ENCODE measurements around the gene C22orf42.
"Not testable (repeated sequence)": the region's sequence is repeated elsewhere in the genome, so short reads cannot be mapped to it uniquely, and the experiment has no call there.

Gene C22orf42

DNA sequence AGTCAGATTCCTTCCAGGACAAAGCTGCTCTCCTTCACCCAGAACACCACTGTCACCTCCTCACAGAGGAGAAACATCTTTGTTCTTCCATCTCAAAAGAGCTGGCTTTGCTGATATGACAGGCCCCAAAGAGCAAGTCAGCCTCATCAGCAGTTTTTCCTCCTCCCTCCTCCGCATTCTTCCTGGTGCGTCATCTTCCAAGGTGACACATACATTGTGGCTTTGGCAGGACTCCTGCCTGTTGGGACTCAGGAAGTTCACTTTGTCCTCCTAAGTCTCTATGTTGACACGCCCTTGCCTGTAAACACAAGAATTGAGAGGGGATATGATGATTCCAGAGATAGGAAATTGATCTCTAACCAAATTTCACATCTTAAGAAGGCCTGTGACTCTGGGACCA, 23.1 kb downstream of the C22orf42 start:
- DNase-seq (ENCODE audit: low read depth, low spot score) = not testable (repeated sequence)

- not testable (repeated sequence) for DNase-seq (ENCODE audit: low read depth, low spot score)
Observed at GRCh38 chr22:32134796-32135195, 24.3 kb downstream of the C22orf42 start.

DNA sequence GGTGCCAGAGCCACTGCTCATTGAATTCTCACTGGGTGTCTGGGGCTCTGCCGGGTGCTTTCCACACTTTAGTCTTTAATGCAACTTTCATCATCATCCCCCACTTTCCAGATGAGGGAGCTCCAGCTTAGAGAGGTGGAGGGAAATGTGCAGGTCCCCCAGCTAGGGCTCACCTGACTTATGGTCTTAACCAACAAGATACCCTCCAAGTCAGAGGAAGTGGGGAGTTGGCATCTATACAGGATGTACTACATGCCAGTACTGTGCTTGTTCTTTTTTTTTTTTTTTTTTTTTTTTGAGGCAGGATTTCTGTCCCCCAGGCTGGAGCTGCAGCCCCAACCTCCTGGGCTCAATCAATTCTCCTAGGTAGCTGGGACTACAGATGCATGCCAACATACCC, 26.3 kb downstream of the C22orf42 start:
- DNase-seq (ENCODE audit: low read depth, low spot score) = no peak

- DNase-seq (ENCODE audit: low read depth, low spot score) = no peak
Observed at GRCh38 chr22:32132126-32132525, 27.0 kb downstream of the C22orf42 start.

- no peak for DNase-seq (ENCODE audit: low read depth, low spot score)
Observed at GRCh38 chr22:32130464-32130863, 28.6 kb downstream of the C22orf42 start.

DNA sequence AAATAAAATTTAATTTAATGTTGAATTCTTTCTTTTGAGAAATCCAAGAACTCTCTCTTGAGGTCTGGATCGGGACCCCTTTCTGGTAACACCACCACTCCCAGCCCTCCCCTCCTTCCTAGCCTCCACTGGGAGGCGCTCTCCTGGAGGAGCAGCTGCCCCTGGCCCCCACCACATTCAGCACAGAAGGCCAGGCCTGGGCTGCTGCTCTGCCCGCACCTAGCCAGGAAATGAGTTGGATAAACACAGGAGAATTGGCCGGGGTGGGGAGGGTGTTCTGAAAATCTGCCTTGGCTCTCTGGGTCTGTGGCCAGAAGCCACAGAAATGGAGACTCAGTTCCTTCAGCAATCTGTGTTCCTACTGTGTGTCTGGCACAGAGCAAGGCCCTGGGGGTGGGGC, 31.2 kb downstream of the C22orf42 start:
- no peak for DNase-seq (ENCODE audit: low read depth, low spot score)

GRCh38 chr22:32123657-32124056, 35.4 kb downstream of the C22orf42 start:
- DNase-seq (ENCODE audit: low read depth, low spot score) = no peak

- no peak for DNase-seq (ENCODE audit: low read depth, low spot score)
Observed at GRCh38 chr22:32122899-32123298, 36.2 kb downstream of the C22orf42 start.

GRCh38 chr22:32120603-32121002, 38.5 kb downstream of the C22orf42 start:
- no peak for DNase-seq (ENCODE audit: low read depth, low spot score)

- DNase-seq (ENCODE audit: low read depth, low spot score) = no peak
Observed at GRCh38 chr22:32119568-32120235, 39.4 kb downstream of the C22orf42 start.

DNA sequence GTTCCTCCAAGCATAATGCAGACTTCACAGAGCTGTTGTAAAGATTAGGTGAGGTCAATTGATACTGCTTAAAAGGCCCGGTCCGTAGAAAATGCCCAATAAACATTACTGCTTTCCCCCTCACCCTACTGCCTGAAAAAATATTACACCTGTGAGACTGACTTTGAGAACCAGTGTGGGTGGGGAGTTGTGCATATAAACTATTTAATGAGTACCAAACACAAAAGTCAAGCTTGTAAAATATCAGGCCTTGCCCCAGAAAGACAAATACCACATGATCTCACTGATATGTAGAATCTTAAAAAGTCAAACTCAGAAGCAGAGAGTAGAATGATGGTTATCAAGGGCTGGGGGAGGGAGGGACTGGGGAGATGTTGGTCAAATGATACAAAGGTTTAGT, 46.7 kb downstream of the C22orf42 start:
- DNase-seq (ENCODE audit: low read depth, low spot score) = no peak

DNA sequence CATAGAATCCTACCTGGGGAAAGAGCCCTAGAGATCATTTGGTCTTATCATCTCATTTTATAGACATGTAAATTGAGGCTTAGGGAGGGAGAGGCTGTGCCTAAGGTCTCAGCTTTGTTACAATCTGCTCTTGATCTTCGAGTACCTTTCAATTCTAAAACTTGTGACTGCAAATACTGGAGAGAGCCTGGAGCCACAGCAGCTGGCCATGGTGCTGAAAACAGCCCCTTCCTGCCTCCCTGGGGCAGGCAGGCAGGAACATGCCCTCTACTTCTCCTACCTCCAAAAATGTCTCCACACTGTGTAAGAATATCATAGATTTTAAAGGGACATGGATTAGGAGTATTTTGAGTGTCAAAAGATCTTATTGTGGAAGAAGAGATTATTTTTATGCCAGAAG, 52.2 kb downstream of the C22orf42 start:
- no peak for DNase-seq (ENCODE audit: low read depth, low spot score)

- no peak for DNase-seq (ENCODE audit: low read depth, low spot score)
Observed at GRCh38 chr22:32103658-32104315, 55.3 kb downstream of the C22orf42 start.

DNA sequence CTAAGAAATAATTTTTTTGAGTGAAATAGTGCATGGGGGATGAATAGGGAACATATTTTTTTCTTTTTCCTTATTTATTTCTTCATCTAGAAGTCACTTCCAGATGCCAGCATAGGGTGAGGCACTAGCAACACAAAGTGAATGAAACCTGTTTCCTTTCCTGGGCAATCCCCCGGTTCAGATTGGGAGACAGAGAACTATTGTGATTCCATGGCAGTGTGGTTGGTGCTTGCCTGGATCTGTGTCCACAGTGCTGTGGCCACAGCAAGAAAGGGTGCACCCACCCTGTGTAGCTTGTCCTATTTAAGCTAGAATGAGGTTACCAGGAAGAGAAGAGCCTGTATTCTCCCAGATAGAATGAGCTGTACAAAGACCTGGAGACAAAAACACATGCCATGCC, 58.4 kb downstream of the C22orf42 start:
- no peak for DNase-seq (ENCODE audit: low read depth, low spot score)

Measured in activated naive CD8-positive, alpha-beta T cell treated with anti-CD3 and anti-CD28 coated beads, Interleukin-2, amount 50 U/mL, for 16 hours (primary cell).